K562 (cell line): Measurements from ENCODE around the gene ETS2. TPM values are rescaled to one million over a fixed set of nuclear protein-coding genes. Genes with fewer than 3 reads are reported as not detected.

Experiments
- ATAC-seq: fragments of 200-7000 bp; cut with Tn5 transposase; 3 replicates; pipeline ENCODE4 v1.9.1; 2020; ENCODE audit warnings: moderate library complexity
- BruUV-seq: library from RNA; stranded (reverse); fragments of 400-500 nt; replicated peaks from 2 replicates; lab custom pipeline; 2021; lab: Mats Ljungman, UMichigan
- CTCF ChIA-PET: fragments of 300-600 bp; formaldehyde crosslinking; extraction: SDS; loops from one replicate; lab custom pipeline; 2021; ENCODE audit warnings: low intra/inter-chr PET ratio; lab: Yijun Ruan, JAX
- POLR2A ChIA-PET: fragments of 300-600, 350-650 bp; sonication (Branson Sonifier 250); formaldehyde crosslinking; extraction: SDS; loops from one replicate; lab custom pipeline; 2021; ENCODE audit warnings: antibody characterized with exemption, inconsistent platforms; lab: Yijun Ruan, JAX
- DNase-seq, 4 experiments: peaks; one replicate each; pipeline versions ENCODE4 v3.0.0 to v3.0.0-alpha.2; 2011 to 2018; ENCODE audit warnings: low spot score in 3 of 4, mixed read lengths in 3 of 4; ENCODE audit errors: extremely low read depth in 1 of 4
- FAIRE-seq: peaks from 2 replicates; lab custom pipeline; 2011; peaks lifted over from hg19 to GRCh38; lab: Jason Lieb, UNC
- H2AFZ ChIP-seq: 2 replicates; pipeline ENCODE4 v1.6.0; 2011; ENCODE audit warnings: low read depth, low read length, control low read depth, inconsistent platforms
- H3K27ac ChIP-seq: fragments of 200-600 bp; 3 replicates; pipeline ENCODE4 v1.8.0; 2011; ENCODE audit warnings: low read depth, mild to moderate bottlenecking, control low read depth, inconsistent platforms, low read length, moderate library complexity, mixed read lengths; ENCODE audit errors: extremely low read depth
- H3K27me3 ChIP-seq, 2 experiments: fragments of 300-600 bp in 1 of 2; 2 replicates in 1 of 2; 3 replicates in 1 of 2; pipeline versions ENCODE4 v1.6.0 to v1.8.0; 2011; ENCODE audit warnings: inconsistent platforms in 2 of 2, low read length in 2 of 2, mild to moderate bottlenecking in 1 of 2, mixed read lengths in 1 of 2, moderate library complexity in 1 of 2; ENCODE audit not compliant: control insufficient read depth in 2 of 2, insufficient read depth in 2 of 2
- H3K36me3 ChIP-seq: fragments of 300-600 bp; 3 replicates; pipeline ENCODE4 v1.8.0; 2011; ENCODE audit warnings: mild to moderate bottlenecking, low read length, inconsistent platforms; ENCODE audit not compliant: control insufficient read depth, insufficient read depth
- H3K4me1 ChIP-seq, 2 experiments: fragments of 200-600 bp in 1 of 2; replicated peaks in 1 of 2; 2 replicates in 1 of 2; 3 replicates in 1 of 2; pipeline versions ENCODE4 v1.5.1 to v1.8.0; 2011; ENCODE audit warnings: inconsistent platforms in 2 of 2, low read length in 2 of 2, mild to moderate bottlenecking in 1 of 2, mixed read lengths in 1 of 2, moderate library complexity in 1 of 2; ENCODE audit not compliant: control insufficient read depth in 2 of 2, insufficient read depth in 2 of 2
- H3K4me2 ChIP-seq: 2 replicates; pipeline ENCODE4 v1.6.1; 2011; ENCODE audit warnings: low read length, control low read depth, inconsistent platforms, mixed read lengths; ENCODE audit not compliant: insufficient read depth
- H3K4me3 ChIP-seq: fragments of 200-600 bp; sonication (generic), shearing (Covaris generic); 2 replicates; pipeline ENCODE4 v1.5.1; 2016; ENCODE audit warnings: control low read depth, inconsistent platforms
- H3K79me2 ChIP-seq: fragments of 200-600 bp; 3 replicates; pipeline ENCODE4 v1.8.0; 2011; ENCODE audit warnings: low read length, inconsistent platforms; ENCODE audit not compliant: control insufficient read depth, insufficient read depth
- H3K9ac ChIP-seq, 2 experiments: 2 replicates each; pipeline versions ENCODE4 v1.6.0 to v1.6.1; 2011; ENCODE audit warnings: low read depth in 2 of 2, low read length in 2 of 2, control low read depth in 1 of 2, inconsistent platforms in 1 of 2, mild to moderate bottlenecking in 1 of 2, mixed read lengths in 1 of 2; ENCODE audit not compliant: insufficient read depth in 1 of 2
- H3K9me1 ChIP-seq: one replicate; pipeline ENCODE4 v1.6.0; 2011; ENCODE audit warnings: inconsistent platforms, mild to moderate bottlenecking, low read length, moderate library complexity; ENCODE audit not compliant: control insufficient read depth, insufficient read depth
- H3K9me3 ChIP-seq: replicated peaks from 2 replicates; pipeline ENCODE4 v1.5.1; 2011; ENCODE audit warnings: low read depth, low read length, inconsistent platforms; ENCODE audit not compliant: control insufficient read depth, insufficient read depth
- H4K20me1 ChIP-seq: replicated peaks from 2 replicates; pipeline ENCODE4 v1.6.1; 2011; ENCODE audit warnings: low read length, inconsistent platforms, mixed read lengths; ENCODE audit not compliant: control insufficient read depth, insufficient read depth
- CTBP1 ChIP-seq: fragments of 450-650 bp; IDR thresholded peaks from 2 replicates; pipeline ENCODE4 v1.6.1; 2016; ENCODE audit warnings: borderline replicate concordance
- KAT8 ChIP-seq: fragments of 450-650 bp; IDR thresholded peaks from 2 replicates; pipeline ENCODE4 v1.6.1; 2016; ENCODE audit warnings: low read depth, mild to moderate bottlenecking
- PTRF ChIP-seq: fragments of 450-650 bp; IDR thresholded peaks from 2 replicates; pipeline ENCODE4 v1.6.1; 2016; ENCODE audit warnings: mild to moderate bottlenecking, missing genetic modification characterization, missing compliant biosample characterization
- U2AF2 ChIP-seq: fragments of 200-400 bp; formaldehyde crosslinking; optimal IDR thresholded peaks from 2 replicates; pipeline ENCODE3; 2017; ENCODE audit warnings: low read depth, mild to moderate bottlenecking, low read length
- XRCC4 ChIP-seq: IDR thresholded peaks from one replicate; pipeline ENCODE4 v1.6.1; 2011; ENCODE audit not compliant: insufficient read depth, insufficient read length; ENCODE audit errors: extremely low read depth
- XRCC5 ChIP-seq: fragments of 200-400 bp; formaldehyde crosslinking; IDR thresholded peaks from 2 replicates; pipeline ENCODE4 v1.6.1; 2017; ENCODE audit warnings: low read depth, mild to moderate bottlenecking, low read length
- ZNF165 ChIP-seq: fragments of 250-450 bp; sonication (Bioruptor Pico); IDR thresholded peaks from 2 replicates; pipeline ENCODE4 v1.4.0; 2020; ENCODE audit warnings: borderline replicate concordance
- WGBS: fragments of 100-300 bp; shearing (Covaris generic); methylation state at CpG from one replicate; pipeline ENCODE4 v1.1.6; 2016; ENCODE audit warnings: low coverage, mixed read lengths; ENCODE audit not compliant: insufficient coverage; ENCODE audit errors: missing lambda C conversion rate; 5-methylcytosine and 5-hydroxymethylcytosine counted together
- in situ Hi-C: fragments of 300-500 bp; cut with MboI; formaldehyde crosslinking; loops from 4 replicates; pipeline ENCODE4 v1.15.0; 2018; ENCODE audit warnings: inconsistent platforms, mixed read lengths
- intact Hi-C: fragments of 100-400 bp; cut with micrococcal nuclease; formaldehyde crosslinking; loops from 2 replicates; pipeline ENCODE4 v1.14.2; 2022
- polyA plus RNA-seq, 8 experiments: library from polyadenylated mRNA; depleted of rRNA in 4 of 8; stranded (reverse) in 5 of 8; unstranded in 3 of 8; fragments of >200 nt; fragmentation: Nextera tagmentation in 2 of 8; fragmentation: Illumina TruSeq in 1 of 8; extraction: Ambion mirVana in 2 of 8; extraction: Trizol in 1 of 8; gene quantifications; 2 replicates each; pipeline versions ENCODE4 v1.2.1 to v1.2.3, GENCODE V29; 2011 to 2014; ENCODE audit warnings: inconsistent platforms in 1 of 8, missing spikeins in 1 of 8
- total RNA-seq, 7 experiments: library from RNA; depleted of rRNA in 6 of 7; stranded (reverse); fragments of >200 nt in 6 of 7; fragmentation: Illumina TruSeq in 2 of 7; extraction: Trizol in 2 of 7; gene quantifications; 2 replicates each; pipeline versions ENCODE4 v1.2.1 to v1.2.3, GENCODE V29; 2011 to 2021; ENCODE audit warnings: low replicate concordance in 1 of 7
- TF ChIP-seq, protein P1 (sequence below), 2 experiments: fragments of 450-650 bp in 1 of 2; sonication (generic) in 1 of 2; formaldehyde crosslinking in 1 of 2; IDR thresholded peaks in 1 of 2; conservative IDR thresholded peaks in 1 of 2; 2 replicates each; pipeline versions ENCODE4 v1.6.1 to v1.8.1; 2016 to 2023; ENCODE audit warnings: mild to moderate bottlenecking in 2 of 2, moderate library complexity in 2 of 2, inconsistent platforms in 1 of 2, missing genetic modification reagents in 1 of 2

Gene ETS2
- total and polyA plus RNA-seq, 9 of the 15 experiments (the other 6 are each of a cell fraction or from before 2014, with no cell fraction given), result 1.7 to 24.4 (median 12.2) TPM

DNA sequence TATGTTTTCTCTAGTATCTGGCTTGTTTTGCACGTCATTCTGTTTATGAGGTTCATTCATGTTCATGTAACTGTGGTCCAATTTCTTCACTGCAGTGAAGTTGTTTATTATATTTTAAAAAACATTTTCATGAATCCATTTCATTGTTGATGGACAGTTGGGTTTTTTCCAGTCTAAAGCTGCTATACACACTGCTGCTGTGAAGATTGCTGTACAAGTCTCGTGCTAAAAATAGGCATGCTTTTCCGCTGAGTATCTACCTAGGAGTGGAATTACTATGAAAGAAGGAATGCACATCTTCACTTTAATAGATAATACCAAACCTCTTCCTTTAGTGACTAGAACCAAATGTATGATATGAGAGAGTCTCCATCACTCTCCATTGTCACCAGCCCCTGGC, 49.0 kb upstream of the ETS2 start:
- in situ Hi-C loops, result no loop called here
- FAIRE-seq, result no peak
- TF ChIP-seq U2AF2, result no peak
- TF ChIP-seq XRCC4, result no peak
- TF ChIP-seq CTBP1, result no peak
- TF ChIP-seq, protein P1, sequence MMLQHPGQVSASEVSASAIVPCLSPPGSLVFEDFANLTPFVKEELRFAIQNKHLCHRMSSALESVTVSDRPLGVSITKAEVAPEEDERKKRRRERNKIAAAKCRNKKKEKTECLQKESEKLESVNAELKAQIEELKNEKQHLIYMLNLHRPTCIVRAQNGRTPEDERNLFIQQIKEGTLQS (IDR thresholded peaks at IDR 0.05), result no peak
- TF ChIP-seq, protein P1 (CRISPR knock-in tag; conservative IDR thresholded peaks at IDR 0.05), result no peak
- no peak for TF ChIP-seq KAT8
- TF ChIP-seq XRCC5, result no peak
- no peak for TF ChIP-seq PTRF (tag)
- TF ChIP-seq ZNF165 (CRISPR knock-in tag), result no peak
- TF ChIP-seq, all 486 proteins: peak for 0

More for the DNA sequence above, 49.0 kb upstream of the ETS2 start:
- Histone ChIP-seq H3K79me2 (no peaks in the 10 kb centered on the region), H3K27me3 (peaks cover 27 to 38% of the 10 kb centered on the region in 2 experiments; a peak in 4 of 5 replicates), H2AFZ (peak overlapping the region; percentile 69), H3K4me2 (peak overlapping the region; percentile 10; the same call in 1 of the 2 replicates), H3K4me3 (0 out of 2 replicates have a peak overlapping the region, but pooled peaks have one; percentile 8), H3K4me1 (peaks cover 0 to 10% of the 10 kb centered on the region in 2 experiments; a peak in 3 of 5 replicates), H3K36me3 (no peaks in the 10 kb centered on the region), H4K20me1 (no peaks in the 10 kb centered on the region), H3K9me3 (no peaks in the 10 kb centered on the region), H3K9me1 (no peaks in the 10 kb centered on the region), H3K27ac (no peak overlapping the region), H3K9ac (no peak overlapping the region)
- intact Hi-C loops, result no loop called here
- BruUV-seq, result no TSS peak
- ChIA-PET CTCF (no interaction called here), POLR2A (interaction anchor here (1.2 kb wide), 1 partner anchor 51 kb away, joined by 7 read pairs; no protein-coding TSS in a partner anchor)
- 16% methylated on average over 3 of the region's 3 CpGs for WGBS
- ATAC-seq, result no peak
- DNase-seq, result no peak
